ENCODE data around the gene P4HA1.

Gene P4HA1

DNA sequence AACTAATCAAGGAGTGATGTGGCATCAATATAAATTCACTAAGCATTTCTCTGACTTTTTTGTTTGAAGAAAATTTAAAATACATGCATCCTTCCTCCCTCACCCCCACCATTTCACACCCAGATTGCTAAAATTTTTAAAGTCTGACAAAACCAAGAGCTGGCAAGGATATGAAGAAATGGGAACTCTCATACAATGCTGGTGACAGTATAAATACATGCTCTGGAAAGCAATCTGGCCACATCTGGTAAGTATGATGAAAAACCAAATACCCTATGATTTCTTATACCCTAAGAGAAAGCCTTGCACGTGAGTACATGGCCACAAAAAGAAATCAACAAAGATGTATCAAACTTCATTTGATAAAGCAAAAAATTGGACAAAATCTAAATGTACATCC lies 31.2 kb downstream of the P4HA1 start:
- no peak for DNase-seq (ENCODE audit: low read depth)
- TF ChIP-seq CTCF (conservative IDR thresholded peaks at IDR 0.05; ENCODE audit: control insufficient read depth, insufficient read depth, low read depth, low read length): no peak
- H3K4me3 ChIP-seq (ENCODE audit: control insufficient read depth, low read depth, low read length): no peak overlapping the region

DNA sequence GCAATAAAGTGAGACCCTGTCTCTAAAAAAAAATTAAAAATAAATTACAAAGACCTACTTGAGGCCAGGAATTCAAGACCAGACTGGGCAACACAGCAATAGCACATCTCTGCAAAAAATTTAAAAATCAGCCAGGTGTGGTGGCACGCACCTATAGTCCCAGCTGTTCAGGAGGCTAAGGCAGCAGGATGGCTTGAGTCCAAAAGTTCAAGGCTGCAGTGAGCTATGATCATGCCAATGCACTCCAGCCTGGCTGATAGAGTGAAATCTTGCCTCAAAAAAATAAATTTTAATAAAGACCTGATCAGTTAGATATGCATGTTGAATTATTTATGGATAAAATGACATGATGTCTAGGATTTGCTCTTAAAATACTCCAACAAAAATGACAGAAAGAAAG lies 34.9 kb downstream of the P4HA1 start:
- no peak for TF ChIP-seq CTCF (conservative IDR thresholded peaks at IDR 0.05; ENCODE audit: control insufficient read depth, insufficient read depth, low read depth, low read length)
- no peak overlapping the region for H3K4me3 ChIP-seq (ENCODE audit: control insufficient read depth, low read depth, low read length)
- DNase-seq (ENCODE audit: low read depth): no peak

DNA sequence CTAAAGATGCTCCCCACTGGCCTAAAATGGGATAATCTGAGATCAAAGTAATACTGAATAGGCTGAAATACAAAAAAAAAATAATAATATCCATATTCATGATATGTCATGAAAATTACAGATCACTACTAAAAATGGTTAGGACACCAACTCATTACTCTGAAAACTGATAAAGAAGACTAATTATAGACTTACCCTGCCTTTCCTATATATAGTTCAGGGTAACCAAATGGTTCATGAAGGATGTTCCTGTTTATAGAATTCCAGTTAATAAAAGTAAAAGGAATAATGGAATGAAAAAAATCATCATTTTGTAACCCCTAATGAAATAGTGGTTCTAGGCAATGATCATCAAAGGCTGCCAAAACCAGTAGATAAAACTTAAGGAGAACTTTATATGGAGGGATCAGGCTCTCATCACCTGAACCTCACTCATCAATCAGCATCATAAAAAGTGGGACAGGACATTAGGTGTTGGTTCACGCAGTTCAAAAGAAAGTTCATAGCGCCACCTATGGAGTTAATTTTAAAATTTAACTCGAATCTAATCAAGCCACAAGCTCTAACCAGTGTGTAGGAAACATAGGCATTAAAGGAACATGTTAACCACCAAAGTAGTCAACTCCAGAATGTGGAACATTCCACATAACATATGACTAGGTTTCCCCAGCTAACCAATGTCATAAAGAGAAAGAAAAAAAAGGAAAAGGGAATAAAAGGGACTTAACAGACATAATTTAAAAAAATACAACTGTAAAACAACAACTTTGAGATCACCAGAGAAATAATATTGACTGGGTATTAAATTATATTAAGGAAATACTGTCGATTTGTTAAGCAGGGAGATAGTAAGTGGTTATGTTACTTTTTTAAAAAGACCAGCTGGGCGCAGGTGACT lies 35.7 kb downstream of the P4HA1 start:
- H3K4me3 ChIP-seq (ENCODE audit: control insufficient read depth, low read depth, low read length): no peak overlapping the region
- TF ChIP-seq CTCF (conservative IDR thresholded peaks at IDR 0.05; ENCODE audit: control insufficient read depth, insufficient read depth, low read depth, low read length): peak; percentile 42
- DNase-seq (ENCODE audit: low read depth): peak; percentile 43

DNA sequence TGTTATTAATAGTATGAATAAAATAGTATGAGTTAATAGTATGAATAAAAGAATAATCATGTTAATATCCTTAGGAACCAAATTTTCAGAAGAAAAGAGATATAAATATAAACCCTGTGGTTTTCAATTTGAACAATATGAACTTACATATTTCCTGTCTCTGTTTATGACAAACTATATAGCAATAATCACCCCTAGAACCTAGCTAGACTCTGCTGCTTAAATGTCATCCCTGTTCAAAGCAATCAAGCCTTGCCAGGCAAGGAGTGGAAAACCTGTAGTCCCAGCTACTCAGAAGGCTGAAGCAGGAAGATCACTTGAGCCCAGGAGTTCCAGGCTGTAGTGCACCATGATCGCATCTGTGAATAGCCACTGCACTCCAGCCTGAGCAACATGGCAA lies 36.5 kb downstream of the P4HA1 start:
- DNase-seq (ENCODE audit: low read depth): no peak
- H3K4me3 ChIP-seq (ENCODE audit: control insufficient read depth, low read depth, low read length): no peak overlapping the region
- TF ChIP-seq CTCF (conservative IDR thresholded peaks at IDR 0.05; ENCODE audit: control insufficient read depth, insufficient read depth, low read depth, low read length): no peak

GRCh38 chr10:73058057-73058591 lies 38.5 kb downstream of the P4HA1 start:
- no peak for TF ChIP-seq CTCF (conservative IDR thresholded peaks at IDR 0.05; ENCODE audit: control insufficient read depth, insufficient read depth, low read depth, low read length)
- DNase-seq (ENCODE audit: low read depth): no peak
- no peak overlapping the region for H3K4me3 ChIP-seq (ENCODE audit: control insufficient read depth, low read depth, low read length)

DNA sequence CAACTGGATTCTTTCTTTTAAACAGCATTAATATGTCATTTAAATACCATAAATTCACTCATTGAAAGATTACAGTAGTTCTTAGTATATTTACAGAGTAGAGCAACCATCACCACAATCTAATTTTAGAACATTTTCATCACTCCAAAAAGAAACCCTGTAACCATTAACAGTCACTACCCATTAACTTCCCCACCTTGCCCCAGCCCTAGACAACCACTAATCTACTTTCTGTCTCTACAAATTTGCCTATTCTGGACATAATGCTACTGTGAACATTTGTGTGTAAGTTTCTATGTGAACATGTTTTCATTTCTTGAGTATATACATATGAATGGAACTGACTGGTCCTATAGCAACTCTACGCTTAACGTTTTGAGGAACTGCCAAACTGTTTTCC lies 42.4 kb downstream of the P4HA1 start:
- no peak for TF ChIP-seq CTCF (conservative IDR thresholded peaks at IDR 0.05; ENCODE audit: control insufficient read depth, insufficient read depth, low read depth, low read length)
- no peak overlapping the region for H3K4me3 ChIP-seq (ENCODE audit: control insufficient read depth, low read depth, low read length)
- DNase-seq (ENCODE audit: low read depth): no peak
